GM19397 (cell line): ENCODE data around the gene MAPK4.

ENCODE experiments used
- ATAC-seq: cut with Tn5 transposase; IDR thresholded peaks from one replicate; pipeline ENCODE4 v1.9.1; 2021; ENCODE audit warnings: mild to moderate bottlenecking, moderate library complexity; ENCODE audit not compliant: unreplicated experiment

MAPK4 gene

GRCh38 chr18:50716902-50717301, 157.0 kb downstream of the MAPK4 start:
- no peak for ATAC-seq

GRCh38 chr18:50717563-50717962, 157.7 kb downstream of the MAPK4 start:
- no peak for ATAC-seq

GRCh38 chr18:50719471-50720324, 159.8 kb downstream of the MAPK4 start:
- no peak for ATAC-seq

- ATAC-seq = no peak
Observed at GRCh38 chr18:50720325-50720674, 160.4 kb downstream of the MAPK4 start.

GRCh38 chr18:50721006-50721405, 161.1 kb downstream of the MAPK4 start:
- no peak for ATAC-seq

GRCh38 chr18:50721451-50722120, 161.7 kb downstream of the MAPK4 start:
- ATAC-seq = no peak

- no peak for ATAC-seq
Observed at GRCh38 chr18:50722311-50722710, 162.4 kb downstream of the MAPK4 start.

- ATAC-seq = no peak
Observed at GRCh38 chr18:50724751-50725151, 164.9 kb downstream of the MAPK4 start.

- ATAC-seq = no peak
Observed at GRCh38 chr18:50726960-50727589, 167.2 kb downstream of the MAPK4 start.

- ATAC-seq = no peak
Observed at GRCh38 chr18:50727721-50728471, 168.0 kb downstream of the MAPK4 start.

- no peak for ATAC-seq
Observed at GRCh38 chr18:50729376-50729775, 169.5 kb downstream of the MAPK4 start.

- ATAC-seq = no peak
Observed at GRCh38 chr18:50729986-50730385, 170.1 kb downstream of the MAPK4 start.

GRCh38 chr18:50734342-50734741, 174.5 kb downstream of the MAPK4 start:
- no peak for ATAC-seq

- no peak for ATAC-seq
Observed at GRCh38 chr18:50734886-50735285, 175.0 kb downstream of the MAPK4 start.

- ATAC-seq = no peak
Observed at GRCh38 chr18:50737127-50737526, 177.2 kb downstream of the MAPK4 start.

- no peak for ATAC-seq
Observed at GRCh38 chr18:50738098-50738757, 178.3 kb downstream of the MAPK4 start.

- ATAC-seq = no peak
Observed at GRCh38 chr18:50742952-50743351, 183.1 kb downstream of the MAPK4 start.

- ATAC-seq = no peak
Observed at GRCh38 chr18:50744253-50744652, 184.4 kb downstream of the MAPK4 start.

GRCh38 chr18:50745945-50746344, 186.1 kb downstream of the MAPK4 start:
- no peak for ATAC-seq

- ATAC-seq = no peak
Observed at GRCh38 chr18:50747849-50748242, 188.0 kb downstream of the MAPK4 start.
